Upper lobe of left lung (tissue), 6 donors: Measurements from ENCODE around the gene TUBGCP6. TPM values are rescaled to one million over a fixed set of nuclear protein-coding genes. Genes with fewer than 3 reads are reported as not detected.

Experiments
- ATAC-seq, 2 donors: fragments of 200-7000 bp; cut with Tn5 transposase; one replicate each; pipeline ENCODE4 v1.9.1; 2022; ENCODE audit warnings: mild to moderate bottlenecking in 2 of 2, moderate library complexity in 2 of 2; ENCODE audit not compliant: low FRiP score in 2 of 2
- DNase-seq, 2 donors: peaks; one replicate each; pipeline ENCODE4 v3.0.0-alpha.2; 2019 to 2020
- H3K27ac ChIP-seq, 4 donors: fragments of 200-600 bp; sonication (generic); one replicate each; pipeline ENCODE4 v1.5.1; 2016 to 2019
- H3K27me3 ChIP-seq, 4 donors: fragments of 200-600 bp; sonication (generic); one replicate each; pipeline ENCODE4 v1.5.1; 2017 to 2019
- H3K36me3 ChIP-seq, 4 donors: fragments of 200-600 bp; sonication (generic); one replicate each; pipeline ENCODE4 v1.5.1; 2016 to 2019
- H3K4me1 ChIP-seq, 4 donors: fragments of 200-600 bp; sonication (generic); one replicate each; pipeline ENCODE4 v1.5.1; 2018 to 2019
- H3K4me3 ChIP-seq, 4 donors: fragments of 200-600 bp; sonication (generic); one replicate each; pipeline ENCODE4 v1.5.1; 2017 to 2019; ENCODE audit warnings: mild to moderate bottlenecking in 2 of 4, moderate library complexity in 1 of 4
- H3K9me3 ChIP-seq, 4 donors: fragments of 200-600 bp; sonication (generic); one replicate each; pipeline ENCODE4 v1.5.1; 2018 to 2019
- CTCF ChIP-seq, 6 experiments: fragments of 450-650 bp in 4 of 6; fragments of 200-600 bp in 2 of 6; sonication (generic) in 2 of 6; IDR thresholded peaks; one replicate each; pipeline ENCODE4 v1.5.1; 2016 to 2019; ENCODE audit warnings: antibody characterized with exemption in 6 of 6
- EP300 ChIP-seq, 4 donors: sonication (generic); formaldehyde crosslinking; IDR thresholded peaks; one replicate each; pipeline ENCODE4 v1.5.1; 2017; ENCODE audit warnings: antibody characterized with exemption in 4 of 4, control low read depth in 2 of 4
- POLR2A ChIP-seq, 4 donors: fragments of 450-650 bp; IDR thresholded peaks; one replicate each; pipeline ENCODE4 v1.5.1; 2016 to 2017; ENCODE audit warnings: antibody characterized with exemption in 4 of 4, mild to moderate bottlenecking in 2 of 4
- POLR2AphosphoS5 ChIP-seq, 2 donors: sonication (generic); formaldehyde crosslinking; IDR thresholded peaks; one replicate each; pipeline ENCODE4 v1.5.1; 2017; ENCODE audit warnings: antibody characterized with exemption in 2 of 2
- WGBS, 2 donors: methylation state at CpG; one replicate each; pipeline ENCODE4 v1.1.5; 2017 to 2018; 5-methylcytosine and 5-hydroxymethylcytosine counted together
- total RNA-seq, 6 donors: library from RNA; depleted of rRNA in 4 of 6; stranded (reverse); fragments of >200 nt in 4 of 6; gene quantifications; one replicate each; pipeline versions ENCODE4 v1.1.0 to v1.2.1, GENCODE V29; 2016 to 2021
- donor health status: DM: no; HTN: no; CAD: no; lungs with moderate emphysema.
- donor health status: DM: no; HTN: yes; CAD: no; lungs with severe emphysema.

Gene TUBGCP6
- total RNA-seq, 6 donors from 2014 or later = 43.2 to 216 (median 52.4) TPM

- DNase-seq (peak in 1 of 2 donors; percentile 77), ATAC-seq (peak; percentile 2 to 50)
- WGBS, 2 donors = 15 to 21% methylated on average over 13 to 42 of the region's 53 CpGs
- Histone ChIP-seq H3K9me3 (no peaks in the 10 kb centered on the region), H3K4me3 (peak overlapping the region; percentile 84 to 99 (median 94)), H3K36me3 (peaks cover 3 to 32% (median 21%) of the 10 kb centered on the region in 4 donors), H3K4me1 (peaks cover 51 to 84% (median 60%) of the 10 kb centered on the region in 4 donors), H3K27ac (peak overlapping the region; percentile 91 to 97 (median 95)), H3K27me3 (no peaks in the 10 kb centered on the region)
- TF ChIP-seq CTCF (IDR thresholded peaks at IDR 0.05) (no peak), EP300 (IDR thresholded peaks at IDR 0.05) (no peak), POLR2AphosphoS5 (IDR thresholded peaks at IDR 0.05) (no peak), POLR2A (IDR thresholded peaks at IDR 0.05) (no peak)
Observed at GRCh38 chr22:50245214-50246072, 620 bp upstream of the TUBGCP6 start.

- Histone ChIP-seq H3K27me3 (no peaks in the 10 kb centered on the region), H3K4me1 (peaks cover 40 to 69% (median 49%) of the 10 kb centered on the region in 4 donors), H3K36me3 (peaks cover 3 to 43% (median 33%) of the 10 kb centered on the region in 4 donors), H3K4me3 (peak overlapping the region; percentile 84 to 99 (median 94)), H3K9me3 (no peaks in the 10 kb centered on the region), H3K27ac (peak overlapping the region; percentile 91 to 97 (median 95))
- WGBS, 2 donors = 13 to 14% methylated on average over 19 to 27 of the region's 27 CpGs
- ATAC-seq (no peak), DNase-seq (no peak)
- TF ChIP-seq POLR2A (IDR thresholded peaks at IDR 0.05) = no peak
- no peak for TF ChIP-seq POLR2AphosphoS5 (IDR thresholded peaks at IDR 0.05)
Observed at GRCh38 chr22:50243685-50244419, 971 bp downstream of the TUBGCP6 start.

GRCh38 chr22:50242406-50242949 is 2.3 kb downstream of the TUBGCP6 start:
- H3K4me1 ChIP-seq = peaks cover 40 to 55% (median 46%) of the 10 kb centered on the region in 4 donors
- ATAC-seq (no peak), DNase-seq (no peak)
- H3K27me3 ChIP-seq = no peaks in the 10 kb centered on the region
- peaks cover 3 to 43% (median 27%) of the 10 kb centered on the region in 4 donors for H3K36me3 ChIP-seq
- WGBS, 2 donors = 62 to 70% methylated on average over 14 of the region's 14 CpGs
- H3K4me3 ChIP-seq = peak overlapping the region in 3 of 4 donors; percentile 84 to 95 (median 94)
- no peaks in the 10 kb centered on the region for H3K9me3 ChIP-seq
- TF ChIP-seq EP300 (IDR thresholded peaks at IDR 0.05) (no peak), POLR2A (IDR thresholded peaks at IDR 0.05) (no peak), CTCF (IDR thresholded peaks at IDR 0.05) (no peak), POLR2AphosphoS5 (IDR thresholded peaks at IDR 0.05) (no peak)
- peak overlapping the region in 1 of 4 donors; percentile 8 for H3K27ac ChIP-seq

- Histone ChIP-seq H3K4me3 (no peak overlapping the region), H3K27ac (no peak overlapping the region), H3K27me3 (no peaks in the 10 kb centered on the region), H3K36me3 (peaks cover 0 to 44% (median 23%) of the 10 kb centered on the region in 4 donors), H3K4me1 (peaks cover 30 to 34% (median 31%) of the 10 kb centered on the region in 4 donors), H3K9me3 (no peaks in the 10 kb centered on the region)
- ATAC-seq (no peak), DNase-seq (peak in 1 of 2 donors; percentile 27)
- WGBS, 2 donors = 81 to 85% methylated on average over 7 to 9 of the region's 9 CpGs
- TF ChIP-seq POLR2AphosphoS5 (IDR thresholded peaks at IDR 0.05) (no peak), EP300 (IDR thresholded peaks at IDR 0.05) (no peak)
Observed at GRCh38 chr22:50238755-50239154, 6.1 kb downstream of the TUBGCP6 start.

GRCh38 chr22:50236731-50237409 is 8.0 kb downstream of the TUBGCP6 start:
- H3K9me3 ChIP-seq = no peaks in the 10 kb centered on the region
- H3K4me1 ChIP-seq = peaks cover 11 to 15% (median 13%) of the 10 kb centered on the region in 4 donors
- H3K36me3 ChIP-seq = peaks cover 4 to 60% (median 31%) of the 10 kb centered on the region in 4 donors
- no peak overlapping the region for H3K27ac ChIP-seq
- ATAC-seq = no peak
- H3K4me3 ChIP-seq = no peak overlapping the region
- 78 to 81% methylated on average over 8 to 10 of the region's 11 CpGs for WGBS, 2 donors
- peak in 1 of 2 donors; percentile 30 for DNase-seq
- H3K27me3 ChIP-seq = no peaks in the 10 kb centered on the region
- TF ChIP-seq POLR2AphosphoS5 (IDR thresholded peaks at IDR 0.05) = no peak
- TF ChIP-seq CTCF (IDR thresholded peaks at IDR 0.05) = peak in 2 of 6 experiments; percentile 16 to 26
